ENCODE data around the gene PA2G4. TPM values are rescaled to one million over a fixed set of nuclear protein-coding genes. Genes with fewer than 3 reads are reported as not detected.

PA2G4 gene
- total RNA-seq, 2 experiments from 2014 or later, result 51.0 to 61.0 TPM

DNA sequence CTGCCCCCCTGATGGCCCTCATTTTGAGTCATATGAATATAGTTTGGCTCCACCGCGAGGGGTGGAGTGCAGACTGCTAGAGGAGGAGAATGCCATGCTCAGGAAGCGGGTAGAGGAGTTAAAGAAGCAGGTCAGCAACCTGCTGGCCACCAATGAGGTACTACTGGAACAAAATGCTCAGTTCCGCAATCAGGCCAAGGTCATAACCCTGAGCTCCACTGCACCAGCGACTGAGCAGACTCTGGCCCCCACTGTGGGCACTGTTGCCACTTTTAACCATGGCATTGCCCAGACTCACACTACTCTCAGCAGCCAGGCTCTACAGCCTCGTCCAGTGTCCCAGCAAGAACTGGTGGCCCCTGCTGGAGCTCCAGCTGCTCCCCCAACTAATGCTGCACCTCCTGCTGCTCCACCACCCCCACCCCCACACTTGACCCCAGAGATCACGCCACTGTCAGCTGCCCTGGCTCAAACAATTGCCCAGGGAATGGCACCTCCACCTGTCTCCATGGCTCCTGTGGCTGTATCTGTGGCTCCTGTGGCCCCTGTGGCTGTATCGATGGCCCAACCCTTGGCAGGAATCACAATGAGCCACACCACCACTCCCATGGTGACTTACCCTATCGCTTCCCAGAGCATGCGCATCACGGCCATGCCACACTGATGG lies 17.0 kb downstream of the PA2G4 start:
- intact Hi-C loops (cut with DNase I, micrococcal nuclease), result no loop called here
- H3K9me3 ChIP-seq (ENCODE audit: control insufficient read depth in 1 of 2, insufficient read depth in 1 of 2, low read length in 2 of 2), result no peaks in the 10 kb centered on the region
- H3K27ac ChIP-seq (ENCODE audit: low read depth in 1 of 2, low read length in 2 of 2), result no peak overlapping the region
- ChIA-PET CTCF (interaction anchor here (0.6 to 5.0 kb wide), 2 partner anchors 45 to 68 kb away, joined by 3 to 76 read pairs; partner anchors contain the start of gene SMARCC2), POLR2A (no interaction called here)
- peaks cover 42% of the 10 kb centered on the region for H3K4me1 ChIP-seq (ENCODE audit: insufficient read depth, low read length)
- ATAC-seq (ENCODE audit: poor library complexity) (no peak), DNase-seq (no peak)
- Mint-ChIP-seq H3K27me3 (no peaks in the 10 kb centered on the region), H3K36me3 (ENCODE audit: low read depth) (peaks cover 29% of the 10 kb centered on the region), H3K4me3 (no peak overlapping the region), H3K9me3 (no peaks in the 10 kb centered on the region), H3K4me1 (ENCODE audit: low read depth) (peaks cover 52% of the 10 kb centered on the region), H3K27ac (no peak overlapping the region)
- no peaks in the 10 kb centered on the region for H3K27me3 ChIP-seq (ENCODE audit: control insufficient read depth in 1 of 2, insufficient read depth in 2 of 2, low read length in 2 of 2)
- H3K36me3 ChIP-seq (ENCODE audit: insufficient read depth, low read length), result peaks cover 25% of the 10 kb centered on the region
- TF ChIP-seq, protein P1, sequence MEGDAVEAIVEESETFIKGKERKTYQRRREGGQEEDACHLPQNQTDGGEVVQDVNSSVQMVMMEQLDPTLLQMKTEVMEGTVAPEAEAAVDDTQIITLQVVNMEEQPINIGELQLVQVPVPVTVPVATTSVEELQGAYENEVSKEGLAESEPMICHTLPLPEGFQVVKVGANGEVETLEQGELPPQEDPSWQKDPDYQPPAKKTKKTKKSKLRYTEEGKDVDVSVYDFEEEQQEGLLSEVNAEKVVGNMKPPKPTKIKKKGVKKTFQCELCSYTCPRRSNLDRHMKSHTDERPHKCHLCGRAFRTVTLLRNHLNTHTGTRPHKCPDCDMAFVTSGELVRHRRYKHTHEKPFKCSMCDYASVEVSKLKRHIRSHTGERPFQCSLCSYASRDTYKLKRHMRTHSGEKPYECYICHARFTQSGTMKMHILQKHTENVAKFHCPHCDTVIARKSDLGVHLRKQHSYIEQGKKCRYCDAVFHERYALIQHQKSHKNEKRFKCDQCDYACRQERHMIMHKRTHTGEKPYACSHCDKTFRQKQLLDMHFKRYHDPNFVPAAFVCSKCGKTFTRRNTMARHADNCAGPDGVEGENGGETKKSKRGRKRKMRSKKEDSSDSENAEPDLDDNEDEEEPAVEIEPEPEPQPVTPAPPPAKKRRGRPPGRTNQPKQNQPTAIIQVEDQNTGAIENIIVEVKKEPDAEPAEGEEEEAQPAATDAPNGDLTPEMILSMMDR (IDR thresholded peaks at IDR 0.05), result no peak
- no peak overlapping the region for H3K4me3 ChIP-seq (ENCODE audit: low read length)

DNA sequence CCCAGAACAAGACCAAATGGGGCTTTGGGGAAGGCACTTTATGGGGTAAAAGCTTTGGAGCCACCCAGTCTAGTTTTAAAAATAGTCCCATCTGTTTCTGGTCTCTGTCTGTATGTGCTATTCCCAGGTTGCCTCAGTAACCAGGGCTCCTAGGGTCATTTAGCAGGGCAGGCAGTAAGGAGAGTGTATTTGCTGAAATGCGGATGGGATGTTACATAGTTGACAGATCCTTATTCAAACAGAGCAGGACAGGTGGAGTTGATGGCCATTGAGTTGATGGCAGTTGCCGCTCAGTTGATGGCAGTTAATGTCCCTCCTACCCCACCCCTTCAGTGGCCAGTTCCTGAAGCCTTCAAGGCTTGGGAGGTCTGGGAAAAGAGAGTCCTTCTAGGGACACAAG lies 18.3 kb downstream of the PA2G4 start:
- Mint-ChIP-seq H3K27me3 (no peaks in the 10 kb centered on the region), H3K9me3 (no peaks in the 10 kb centered on the region), H3K27ac (no peak overlapping the region), H3K4me3 (no peak overlapping the region), H3K36me3 (ENCODE audit: low read depth) (peaks cover 16% of the 10 kb centered on the region), H3K4me1 (ENCODE audit: low read depth) (peaks cover 58% of the 10 kb centered on the region)
- H3K4me3 ChIP-seq (ENCODE audit: low read length), result no peak overlapping the region
- H3K36me3 ChIP-seq (ENCODE audit: insufficient read depth, low read length), result peaks cover 25% of the 10 kb centered on the region
- TF ChIP-seq, protein P1 (IDR thresholded peaks at IDR 0.05), result no peak
- intact Hi-C loops (cut with DNase I, micrococcal nuclease), result no loop called here
- H3K27ac ChIP-seq (ENCODE audit: low read depth in 1 of 2, low read length in 2 of 2), result no peak overlapping the region
- no peak for DNase-seq
- peaks cover 49% of the 10 kb centered on the region for H3K4me1 ChIP-seq (ENCODE audit: insufficient read depth, low read length)
- no peak for ATAC-seq (ENCODE audit: poor library complexity)
- H3K9me3 ChIP-seq (ENCODE audit: control insufficient read depth in 1 of 2, insufficient read depth in 1 of 2, low read length in 2 of 2), result no peaks in the 10 kb centered on the region
- CTCF ChIA-PET, result interaction anchor here (0.6 to 9.6 kb wide), 2 partner anchors 66 to 356 kb away, joined by 3 to 138 read pairs; partner anchors contain the start of gene SMARCC2
- H3K27me3 ChIP-seq (ENCODE audit: control insufficient read depth in 1 of 2, insufficient read depth in 2 of 2, low read length in 2 of 2), result no peaks in the 10 kb centered on the region
- POLR2A ChIA-PET, result interaction anchor here (1.4 kb wide), 1 partner anchor 149 kb away, joined by 4 read pairs; the partner anchor contains the start of gene RAB5B

DNA sequence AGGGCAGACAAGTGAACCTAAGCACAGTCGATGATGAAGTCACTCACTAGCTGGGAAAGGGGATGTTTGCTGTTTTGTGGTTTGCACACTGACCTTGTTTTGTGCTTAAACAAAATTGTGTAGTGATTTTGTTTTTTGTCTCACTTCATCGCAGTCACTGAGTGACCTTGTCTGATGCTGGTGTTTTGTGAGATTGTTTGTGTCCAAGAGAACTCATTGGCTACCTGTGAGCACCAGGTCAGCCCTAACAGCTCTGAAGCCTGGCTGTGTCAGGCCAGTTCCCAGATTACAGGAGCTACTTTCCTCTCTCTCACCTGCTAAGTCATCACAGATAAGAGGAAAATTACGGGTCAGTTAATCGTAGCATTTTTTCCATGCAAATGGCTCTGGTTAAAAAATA lies 19.8 kb downstream of the PA2G4 start:
- intact Hi-C loops (cut with DNase I, micrococcal nuclease), result no loop called here
- H3K4me1 ChIP-seq (ENCODE audit: insufficient read depth, low read length), result peaks cover 41% of the 10 kb centered on the region
- TF ChIP-seq, protein P1 (IDR thresholded peaks at IDR 0.05), result no peak
- H3K4me3 ChIP-seq (ENCODE audit: low read length), result no peak overlapping the region
- Mint-ChIP-seq H3K36me3 (ENCODE audit: low read depth) (peaks cover 24% of the 10 kb centered on the region), H3K27me3 (no peaks in the 10 kb centered on the region), H3K9me3 (no peaks in the 10 kb centered on the region), H3K4me3 (no peak overlapping the region), H3K27ac (peak overlapping the region; percentile 28), H3K4me1 (ENCODE audit: low read depth) (peaks cover 49% of the 10 kb centered on the region)
- H3K9me3 ChIP-seq (ENCODE audit: control insufficient read depth in 1 of 2, insufficient read depth in 1 of 2, low read length in 2 of 2), result no peaks in the 10 kb centered on the region
- DNase-seq (no peak), ATAC-seq (ENCODE audit: poor library complexity) (no peak)
- peaks cover 22% of the 10 kb centered on the region for H3K36me3 ChIP-seq (ENCODE audit: insufficient read depth, low read length)
- ChIA-PET CTCF (interaction anchor here (1.2 to 9.6 kb wide), 4 partner anchors 20 to 134 kb away, joined by 3 to 138 read pairs (median 5); partner anchors contain the start of genes ANKRD52, PA2G4 and SMARCC2), POLR2A (interaction anchor here (0.7 to 6.5 kb wide), 5 partner anchors 20 to 65 kb away, joined by 3 to 89 read pairs (median 3); partner anchors contain the start of genes MYL6, PA2G4 and SMARCC2)
- no peaks in the 10 kb centered on the region for H3K27me3 ChIP-seq (ENCODE audit: control insufficient read depth in 1 of 2, insufficient read depth in 2 of 2, low read length in 2 of 2)
- peak overlapping the region in 1 of 2 donors; percentile 3 for H3K27ac ChIP-seq (ENCODE audit: low read depth in 1 of 2, low read length in 2 of 2)
